Measurements from ENCODE around the gene MYL7. TPM values are rescaled to one million over a fixed set of nuclear protein-coding genes. Genes with fewer than 3 reads are reported as not detected.

Gene MYL7
- total and polyA plus RNA-seq, 2 of the 4 experiments (the other 2 are of a cell fraction) = 0.24 TPM; not detected in 1

DNA sequence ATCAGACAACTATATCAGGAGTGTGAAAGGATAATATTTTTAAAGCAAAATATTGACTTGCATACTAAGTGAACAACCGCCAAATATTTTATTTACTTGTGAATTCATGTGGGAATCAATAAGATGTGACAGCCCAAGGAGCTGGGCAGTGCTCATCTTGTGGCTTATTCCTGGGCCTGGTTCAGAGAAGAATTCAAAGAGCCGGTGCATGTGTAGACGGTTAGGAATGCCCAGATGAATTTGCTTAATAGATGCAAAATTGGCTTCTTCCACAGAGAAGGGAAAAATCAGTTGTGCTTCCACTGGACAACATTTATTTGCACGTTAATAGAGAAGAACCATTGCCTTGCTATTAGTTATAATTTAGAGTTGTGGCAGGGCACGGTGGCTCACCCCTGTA is 4.4 kb downstream of the MYL7 start:
- Histone ChIP-seq H2BK15ac (ENCODE audit: low read depth, low read length) (no peak overlapping the region), H3K14ac (replicated peaks; ENCODE audit: low read depth, low read length) (no peak overlapping the region), H3K9ac (ENCODE audit: low read depth, low read length) (no peak overlapping the region), H3K27ac (ENCODE audit: insufficient read depth, low read length) (no peak overlapping the region), H3K9me3 (ENCODE audit: control insufficient read depth, insufficient read depth, low read length) (no peaks in the 10 kb centered on the region), H3K23ac (ENCODE audit: low read depth, low read length) (no peak overlapping the region), H2BK120ac (ENCODE audit: low read depth, low read length) (no peak overlapping the region), H3K4me3 (ENCODE audit: insufficient read depth, low read depth, low read length) (no peak overlapping the region), H2BK20ac (ENCODE audit: low read depth, low read length) (no peak overlapping the region), H4K20me1 (ENCODE audit: insufficient read depth, low read length) (no peaks in the 10 kb centered on the region), H3K4me1 (ENCODE audit: control insufficient read depth, insufficient read depth, low read length) (peaks cover 8% of the 10 kb centered on the region), H4K91ac (ENCODE audit: insufficient read depth, low read depth, low read length) (no peak overlapping the region), H2BK5ac (ENCODE audit: low read depth, low read length, poor library complexity, severe bottlenecking) (no peak overlapping the region), H3K36me3 (ENCODE audit: control insufficient read depth, insufficient read depth, low read length) (no peaks in the 10 kb centered on the region), H3K9me1 (ENCODE audit: insufficient read depth, low read length) (peaks cover 1% of the 10 kb centered on the region; the same call in 1 of the 2 replicates), H3K4ac (ENCODE audit: low read depth, low read length) (no peak overlapping the region), H3K27me3 (ENCODE audit: control insufficient read depth, insufficient read depth, low read length) (peaks cover 3% of the 10 kb centered on the region; the same call in 1 of the 2 replicates), H2AFZ (replicated peaks; ENCODE audit: low read length, poor library complexity) (no peak overlapping the region), H3K79me1 (ENCODE audit: low read depth in 1 of 2, low read length in 2 of 2) (no peaks in the 10 kb centered on the region), H3K56ac (ENCODE audit: extremely low read depth, insufficient read depth, low read length) (no peak overlapping the region), H4K5ac (ENCODE audit: low read depth, low read length) (no peak overlapping the region), H2AK5ac (ENCODE audit: low read depth, low read length) (no peak overlapping the region), H3K18ac (ENCODE audit: low read depth, low read length) (no peak overlapping the region), H2AK9ac (replicated peaks; ENCODE audit: low read depth, low read length, poor library complexity) (no peak overlapping the region), H3K4me2 (ENCODE audit: low read depth, low read length) (no peak overlapping the region), H4K8ac (ENCODE audit: low read depth in 2 of 2, low read length in 2 of 2) (no peak overlapping the region)
- TF ChIP-seq CHD1 (IDR thresholded peaks at IDR 0.05; ENCODE audit: low read depth, low read length) (no peak), CTCF (conservative IDR thresholded peaks at IDR 0.05; ENCODE audit: low read depth, low read length) (no peak), NFE2L2 (IDR thresholded peaks at IDR 0.05; ENCODE audit: low read depth, low read length) (no peak), MXI1 (IDR thresholded peaks at IDR 0.05; ENCODE audit: borderline replicate concordance, low read depth, low read length) (no peak), MAFK (IDR thresholded peaks at IDR 0.05; ENCODE audit: low read depth, low read length) (no peak), POLR2A (IDR thresholded peaks at IDR 0.05; ENCODE audit: low read depth, low read length) (no peak), SMC3 (IDR thresholded peaks at IDR 0.05; ENCODE audit: low read depth, low read length) (no peak), RFX5 (IDR thresholded peaks at IDR 0.05; ENCODE audit: low read depth, low read length) (no peak), BHLHE40 (IDR thresholded peaks at IDR 0.05; ENCODE audit: low read depth, low read length) (no peak), RCOR1 (IDR thresholded peaks at IDR 0.05; ENCODE audit: insufficient replicate concordance, low read length) (no peak), FOS (IDR thresholded peaks at IDR 0.05; ENCODE audit: low read depth, low read length) (no peak), CEBPB (IDR thresholded peaks at IDR 0.05; ENCODE audit: low read depth, low read length) (no peak), MAZ (IDR thresholded peaks at IDR 0.05; ENCODE audit: borderline replicate concordance, low read depth, low read length) (no peak), RAD21 (IDR thresholded peaks at IDR 0.05; ENCODE audit: low read length) (no peak)
- TF ChIP-seq, protein P1, sequence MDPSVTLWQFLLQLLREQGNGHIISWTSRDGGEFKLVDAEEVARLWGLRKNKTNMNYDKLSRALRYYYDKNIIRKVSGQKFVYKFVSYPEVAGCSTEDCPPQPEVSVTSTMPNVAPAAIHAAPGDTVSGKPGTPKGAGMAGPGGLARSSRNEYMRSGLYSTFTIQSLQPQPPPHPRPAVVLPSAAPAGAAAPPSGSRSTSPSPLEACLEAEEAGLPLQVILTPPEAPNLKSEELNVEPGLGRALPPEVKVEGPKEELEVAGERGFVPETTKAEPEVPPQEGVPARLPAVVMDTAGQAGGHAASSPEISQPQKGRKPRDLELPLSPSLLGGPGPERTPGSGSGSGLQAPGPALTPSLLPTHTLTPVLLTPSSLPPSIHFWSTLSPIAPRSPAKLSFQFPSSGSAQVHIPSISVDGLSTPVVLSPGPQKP (IDR thresholded peaks at IDR 0.05; ENCODE audit: borderline replicate concordance, low read depth, low read length) = no peak
- TF ChIP-seq, protein P2, sequence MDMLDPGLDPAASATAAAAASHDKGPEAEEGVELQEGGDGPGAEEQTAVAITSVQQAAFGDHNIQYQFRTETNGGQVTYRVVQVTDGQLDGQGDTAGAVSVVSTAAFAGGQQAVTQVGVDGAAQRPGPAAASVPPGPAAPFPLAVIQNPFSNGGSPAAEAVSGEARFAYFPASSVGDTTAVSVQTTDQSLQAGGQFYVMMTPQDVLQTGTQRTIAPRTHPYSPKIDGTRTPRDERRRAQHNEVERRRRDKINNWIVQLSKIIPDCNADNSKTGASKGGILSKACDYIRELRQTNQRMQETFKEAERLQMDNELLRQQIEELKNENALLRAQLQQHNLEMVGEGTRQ (IDR thresholded peaks at IDR 0.05; ENCODE audit: low read depth, low read length) = no peak
- no TSS peak for BruUV-seq (replicated peaks)
- CTCF ChIA-PET = no interaction called here
- in situ Hi-C loops (cut with MboI; ENCODE audit: low sequenced_read_pairs) (no loop called here), dilution Hi-C loops (cut with HindIII; ENCODE audit: low sequenced_read_pairs, unreplicated experiment) (no loop called here), intact Hi-C loops (cut with micrococcal nuclease) (no loop called here)
- POLR2A ChIA-PET (ENCODE audit: unreplicated experiment) = interaction anchor here (0.6 kb wide), 1 partner anchor 165 kb away, joined by 3 read pairs; no protein-coding TSS in a partner anchor
- DNase-seq (no peak), ATAC-seq (ENCODE audit: low read depth) (no peak)
- WGBS, 2 experiments (ENCODE audit: extremely low coverage in 2 of 2, insufficient read length in 1 of 2) = no CpG with 5 or more reads among the region's 5 CpGs
